GM13976 (cell line): ENCODE results near the gene FFAR4.

Experiments
- DNase-seq: peaks from one replicate; pipeline ENCODE4 v3.0.0; 2012; ENCODE audit warnings: low spot score
- CTCF ChIP-seq: IDR thresholded peaks from 2 replicates; pipeline ENCODE4 v1.5.1; 2012; ENCODE audit warnings: borderline replicate concordance, mild to moderate bottlenecking; ENCODE audit not compliant: insufficient read depth; ENCODE audit errors: extremely low read depth, missing control alignments, control extremely low read depth
- in situ Hi-C: fragments of 300-500 bp; cut with MboI; formaldehyde crosslinking; loops from one replicate; pipeline ENCODE4 v1.12.0; 2022; ENCODE audit warnings: low sequenced_read_pairs, mixed read lengths, inconsistent platforms; ENCODE audit not compliant: unreplicated experiment

The FFAR4 gene

DNA sequence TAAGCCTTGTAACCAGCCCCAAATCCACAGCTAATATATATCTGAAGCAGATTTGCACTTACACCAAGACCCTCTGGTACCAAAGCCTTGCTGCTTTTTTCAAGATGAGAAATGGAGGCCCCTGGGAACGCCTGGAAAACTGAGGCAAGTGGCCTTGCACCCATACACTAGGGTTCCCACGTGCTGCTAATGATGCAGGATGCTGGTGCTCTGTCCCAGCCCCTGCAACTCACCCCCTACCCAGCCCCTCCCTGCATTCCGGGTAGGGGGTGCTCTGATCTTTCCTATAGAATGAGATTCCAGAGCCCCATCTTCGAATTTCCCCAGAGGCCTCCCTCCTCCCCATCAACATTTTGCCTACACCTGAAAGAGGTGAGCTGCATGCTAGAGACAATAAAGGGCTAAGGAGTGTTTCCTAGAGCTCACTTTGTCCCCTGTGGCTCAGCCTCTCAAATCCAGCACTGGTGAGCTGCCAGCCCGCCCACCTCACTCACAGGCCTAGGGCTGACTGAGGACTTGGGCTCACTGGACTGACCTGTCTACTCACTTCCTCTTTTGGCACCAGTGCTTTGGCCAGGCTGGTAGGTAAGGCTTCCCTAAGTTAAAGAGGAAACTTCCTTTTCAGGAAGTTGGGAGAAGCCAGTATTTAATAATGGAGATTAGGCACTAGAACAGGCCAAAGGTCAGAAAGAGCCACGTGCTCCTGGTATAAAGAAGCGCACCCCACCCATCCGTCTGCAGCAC, 24.8 kb downstream of the FFAR4 start:
- no peak for DNase-seq
- no peak for TF ChIP-seq CTCF
- in situ Hi-C loops: no loop called here

- in situ Hi-C loops: no loop called here
- no peak for TF ChIP-seq CTCF
- DNase-seq: no peak
Measured at GRCh38 chr10:93593254-93593653, 26.8 kb downstream of the FFAR4 start.

DNA sequence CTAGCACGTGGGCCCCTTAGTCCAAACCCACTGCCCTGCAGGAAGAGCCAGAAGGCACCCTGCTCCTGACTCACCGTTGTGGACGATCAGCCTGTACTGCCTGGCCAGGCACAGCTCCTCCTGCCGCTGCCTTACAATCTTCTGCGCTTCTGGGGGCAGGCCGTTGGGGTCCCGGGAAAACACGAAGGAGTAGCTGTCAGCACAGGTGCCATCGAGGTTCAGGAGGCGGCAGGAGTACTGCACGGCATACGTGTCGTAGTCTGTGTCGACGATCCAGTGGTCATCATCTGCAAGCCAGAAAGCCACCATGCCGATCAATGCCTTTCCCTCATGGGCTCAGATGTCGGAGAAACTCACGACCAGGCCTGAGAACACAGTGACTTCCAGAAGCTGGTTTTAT, 27.3 kb downstream of the FFAR4 start:
- no peak for DNase-seq
- in situ Hi-C loops: no loop called here
- no peak for TF ChIP-seq CTCF

DNA sequence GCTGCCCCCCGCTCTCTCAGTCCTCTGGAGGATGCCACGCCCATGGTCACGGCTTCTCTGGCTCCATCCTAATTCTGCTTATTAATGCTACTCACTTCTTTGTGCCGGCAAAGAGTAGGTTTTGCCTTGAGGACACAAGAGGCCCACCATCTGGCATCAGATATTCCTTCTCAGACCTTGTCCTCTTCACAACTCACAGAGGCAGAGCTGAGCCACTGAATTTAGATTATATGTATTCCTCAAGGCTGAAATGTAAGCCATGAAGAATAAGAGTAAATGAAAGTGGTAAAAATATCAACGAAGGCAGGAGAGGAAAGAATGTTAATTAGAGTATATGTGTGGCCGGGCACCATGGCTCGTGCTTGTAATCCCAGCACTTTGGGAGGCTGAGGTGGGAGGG, 28.1 kb downstream of the FFAR4 start:
- in situ Hi-C loops: no loop called here
- no peak for TF ChIP-seq CTCF
- DNase-seq: no peak

- DNase-seq: no peak
- in situ Hi-C loops: no loop called here
- no peak for TF ChIP-seq CTCF
Measured at GRCh38 chr10:93595378-93596161, 29.1 kb downstream of the FFAR4 start.

GRCh38 chr10:93596539-93596938, 30.1 kb downstream of the FFAR4 start:
- DNase-seq: no peak
- no peak for TF ChIP-seq CTCF
- in situ Hi-C loops: no loop called here
